ENCODE measurements around the gene NBPF3. TPM values are rescaled to one million over a fixed set of nuclear protein-coding genes. Genes with fewer than 3 reads are reported as not detected.

Gene NBPF3
- total RNA-seq, 1 donor, result 24.6 TPM

DNA sequence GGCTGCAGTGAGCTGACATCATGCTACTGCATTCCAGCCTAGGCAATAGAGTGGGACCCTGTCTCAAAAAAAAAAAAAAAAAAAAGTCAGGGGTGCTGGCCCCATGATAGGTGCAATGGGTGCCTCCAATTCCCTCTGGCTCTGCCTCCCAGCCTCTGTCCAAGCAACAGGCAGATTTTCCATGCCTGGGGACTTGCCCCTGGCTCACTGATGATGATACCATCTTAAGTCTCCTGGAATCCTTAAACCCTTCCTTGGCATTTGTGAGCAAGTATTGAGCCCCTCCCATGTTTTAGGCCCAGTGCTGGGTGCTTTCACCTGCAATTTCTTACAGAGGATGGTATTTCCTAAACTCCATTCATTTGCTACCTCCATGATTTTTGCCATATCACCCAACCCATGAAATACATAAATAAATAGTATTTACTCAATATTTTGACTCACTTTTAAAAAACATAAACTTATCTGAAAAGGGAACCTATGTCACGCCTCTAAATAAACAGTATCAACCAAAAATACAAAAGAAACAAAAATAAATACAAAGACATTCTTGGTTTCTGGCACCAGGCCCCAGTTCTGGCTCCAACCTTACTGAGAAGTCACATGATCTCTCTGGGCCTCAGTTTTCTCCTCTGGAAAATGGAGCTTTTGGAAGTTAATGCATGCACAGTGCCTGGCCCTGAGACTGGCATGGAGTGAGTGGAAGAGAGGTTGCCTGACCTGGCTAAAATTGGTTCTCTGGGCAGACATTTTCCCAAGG lies 67.8 kb downstream of the NBPF3 start:
- Histone ChIP-seq H4K20me1 (ENCODE audit: insufficient read depth, low read length) (no peaks in the 10 kb centered on the region), H3K36me3 (ENCODE audit: insufficient read depth, low read length) (no peaks in the 10 kb centered on the region), H3K4me1 (ENCODE audit: insufficient read depth, low read length) (peaks cover 37% of the 10 kb centered on the region), H3K27me3 (ENCODE audit: insufficient read depth, low read length) (peaks cover 22% of the 10 kb centered on the region), H3K4me3 (ENCODE audit: insufficient read depth, low read length) (no peak overlapping the region), H3K9me3 (ENCODE audit: low read depth, low read length) (no peaks in the 10 kb centered on the region), H3K4me2 (ENCODE audit: insufficient read depth, low read length) (no peak overlapping the region), H3K27ac (ENCODE audit: low read depth, low read length) (no peak overlapping the region), H3K79me2 (ENCODE audit: insufficient read depth, low read length) (no peaks in the 10 kb centered on the region), H2AFZ (ENCODE audit: low read length) (no peak overlapping the region)
- DNase-seq (ENCODE audit: insufficient read length, low spot score, missing footprints), result no peak
- no peak for TF ChIP-seq CTCF (IDR thresholded peaks at IDR 0.05; ENCODE audit: extremely low read depth, low read depth, low read length)

- no peaks in the 10 kb centered on the region for H3K79me2 ChIP-seq (ENCODE audit: insufficient read depth, low read length)
- peaks cover 41% of the 10 kb centered on the region for H3K4me1 ChIP-seq (ENCODE audit: insufficient read depth, low read length)
- peak overlapping the region; percentile 59 for H3K4me3 ChIP-seq (ENCODE audit: insufficient read depth, low read length)
- no peaks in the 10 kb centered on the region for H3K36me3 ChIP-seq (ENCODE audit: insufficient read depth, low read length)
- no peaks in the 10 kb centered on the region for H3K9me3 ChIP-seq (ENCODE audit: low read depth, low read length)
- no peak overlapping the region for H3K27ac ChIP-seq (ENCODE audit: low read depth, low read length)
- peaks cover 23% of the 10 kb centered on the region for H3K27me3 ChIP-seq (ENCODE audit: insufficient read depth, low read length)
- no peaks in the 10 kb centered on the region for H4K20me1 ChIP-seq (ENCODE audit: insufficient read depth, low read length)
- H2AFZ ChIP-seq (ENCODE audit: low read length), result peak overlapping the region; percentile 83
- peak; percentile 97 for DNase-seq (ENCODE audit: insufficient read length, low spot score, missing footprints)
- TF ChIP-seq CTCF (IDR thresholded peaks at IDR 0.05; ENCODE audit: extremely low read depth, low read depth, low read length), result peak; percentile 38
- H3K4me2 ChIP-seq (ENCODE audit: insufficient read depth, low read length), result peak overlapping the region; percentile 79
These were observed 68.8 kb downstream of the NBPF3 start for GRCh38 chr1:21508580-21509350.

- Histone ChIP-seq H3K4me3 (ENCODE audit: insufficient read depth, low read length) (peak within 1 kb of the TSS; percentile 74), H3K4me1 (ENCODE audit: insufficient read depth, low read length) (peaks cover 41% of the 10 kb centered on the region)
- no peak for TF ChIP-seq CTCF (IDR thresholded peaks at IDR 0.05; ENCODE audit: extremely low read depth, low read depth, low read length)
These were observed 69.6 kb downstream of the NBPF3 start, which contains the start of gene ALPL for GRCh38 chr1:21509351-21510112. Gene ALPL, plus strand, starts transcription at chr1:21509423. Its CDS starts 44,659 bp downstream, at chr1:21554082.

More at GRCh38 chr1:21509351-21510112, 69.6 kb downstream of the NBPF3 start, which contains the start of gene ALPL:
- H3K27ac ChIP-seq (ENCODE audit: low read depth, low read length), result no peak within 1 kb of the TSS
- no peaks in the 10 kb centered on the region for H3K9me3 ChIP-seq (ENCODE audit: low read depth, low read length)
- peak within 1 kb of the TSS; percentile 79 for H3K4me2 ChIP-seq (ENCODE audit: insufficient read depth, low read length)
- H3K36me3 ChIP-seq (ENCODE audit: insufficient read depth, low read length), result no peaks in the 10 kb centered on the region
- peaks cover 29% of the 10 kb centered on the region for H3K27me3 ChIP-seq (ENCODE audit: insufficient read depth, low read length)
- DNase-seq (ENCODE audit: insufficient read length, low spot score, missing footprints), result no peak
- no peaks in the 10 kb centered on the region for H4K20me1 ChIP-seq (ENCODE audit: insufficient read depth, low read length)
- peak within 1 kb of the TSS; percentile 83 for H2AFZ ChIP-seq (ENCODE audit: low read length)
- no peaks in the 10 kb centered on the region for H3K79me2 ChIP-seq (ENCODE audit: insufficient read depth, low read length)

Data from osteoblast (primary cell).